H1 (cell line): ENCODE measurements around the gene NR3C2. TPM values are rescaled to one million over a fixed set of nuclear protein-coding genes. Genes with fewer than 3 reads are reported as not detected.

Experiments used
- BACH1 ChIP-seq: IDR thresholded peaks from 2 replicates; pipeline ENCODE4 v1.6.1; 2012; ENCODE audit warnings: low read length, improper control_type of control experiment
- CBX5 ChIP-seq: fragments of 300-800, 300-1000 bp; sonication (generic); IDR thresholded peaks from 2 replicates; pipeline ENCODE4 v1.7.1; 2016; ENCODE audit warnings: antibody characterized with exemption, low read length, low read depth
- CEBPB ChIP-seq: IDR thresholded peaks from 2 replicates; pipeline ENCODE4 v1.6.1; 2012; ENCODE audit warnings: low read depth, low read length
- CHD7 ChIP-seq: fragments of 300-600 bp; sonication (generic); IDR thresholded peaks from 2 replicates; pipeline ENCODE4 v1.7.1; 2012; ENCODE audit warnings: low read length, moderate library complexity, mild to moderate bottlenecking, inconsistent platforms; ENCODE audit not compliant: insufficient replicate concordance
- EGR1 ChIP-seq: IDR thresholded peaks from 2 replicates; pipeline ENCODE4 v1.6.1; 2011; ENCODE audit warnings: low read depth, low read length, borderline replicate concordance
- FOSL1 ChIP-seq: IDR thresholded peaks from 2 replicates; pipeline ENCODE4 v1.6.1; 2011; ENCODE audit warnings: mild to moderate bottlenecking, low read depth, low read length, moderate library complexity; ENCODE audit not compliant: insufficient read depth
- HDAC6 ChIP-seq: IDR thresholded peaks from one replicate; pipeline ENCODE4 v1.7.1; 2012; ENCODE audit warnings: low read depth, mild to moderate bottlenecking, inconsistent platforms, low read length, moderate library complexity
- JUN ChIP-seq: IDR thresholded peaks from 2 replicates; pipeline ENCODE4 v1.6.1; 2011; ENCODE audit warnings: low read depth, mild to moderate bottlenecking, improper control_type of control experiment, low read length
- NANOG ChIP-seq: IDR thresholded peaks from 2 replicates; pipeline ENCODE4 v1.6.1; 2011; ENCODE audit warnings: low read length, low read depth, mild to moderate bottlenecking, inconsistent platforms; ENCODE audit not compliant: insufficient read depth, poor library complexity, severe bottlenecking
- SIX5 ChIP-seq: IDR thresholded peaks from 2 replicates; pipeline ENCODE4 v1.6.1; 2011; ENCODE audit warnings: mild to moderate bottlenecking, low read depth, low read length
- polyA plus RNA-seq, 7 experiments: library from polyadenylated mRNA; depleted of rRNA in 3 of 7; stranded (reverse) in 5 of 7; unstranded in 2 of 7; fragments of >200 nt in 5 of 7; fragments of 200-250 nt in 2 of 7; gene quantifications; 1 replicate in 5 of 7; 2 replicates in 1 of 7; 4 replicates in 1 of 7; pipeline versions ENCODE4 v1.2.1 to v1.2.3, GENCODE V29; 2011 to 2013; ENCODE audit warnings: missing spikeins in 2 of 7, mixed read lengths in 2 of 7
- total RNA-seq: library from RNA; stranded (reverse); fragmentation: NEBNext Ultra II Directional; extraction: Animal tissue kit (Norgen Biotek cat#: 25700); gene quantifications from 2 replicates; pipeline ENCODE4 v1.2.1, GENCODE V29; 2021
- TF ChIP-seq, protein P1 (sequence below): IDR thresholded peaks from 2 replicates; pipeline ENCODE4 v1.6.1; 2012; ENCODE audit warnings: inconsistent platforms

NR3C2 gene
- total and polyA plus RNA-seq, 2 of the 8 experiments (the other 6 are each of a cell fraction or from before 2014, with no cell fraction given): 0.80 to 3.9 TPM

GRCh38 chr4:148205476-148205875 is 236.7 kb downstream of the NR3C2 start (continued):
- no peak for TF ChIP-seq CHD7
- no peak for TF ChIP-seq HDAC6
- no peak for TF ChIP-seq EGR1
- no peak for TF ChIP-seq JUN
- TF ChIP-seq SIX5: no peak
- TF ChIP-seq NANOG: no peak
- TF ChIP-seq, protein P1, sequence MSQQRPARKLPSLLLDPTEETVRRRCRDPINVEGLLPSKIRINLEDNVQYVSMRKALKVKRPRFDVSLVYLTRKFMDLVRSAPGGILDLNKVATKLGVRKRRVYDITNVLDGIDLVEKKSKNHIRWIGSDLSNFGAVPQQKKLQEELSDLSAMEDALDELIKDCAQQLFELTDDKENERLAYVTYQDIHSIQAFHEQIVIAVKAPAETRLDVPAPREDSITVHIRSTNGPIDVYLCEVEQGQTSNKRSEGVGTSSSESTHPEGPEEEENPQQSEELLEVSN: no peak
- TF ChIP-seq CEBPB: no peak
- no peak for TF ChIP-seq CBX5
- no peak for TF ChIP-seq BACH1
- no peak for TF ChIP-seq FOSL1
